H9 (cell line): ENCODE measurements around the gene SLC2A4RG. TPM values are rescaled to one million over a fixed set of nuclear protein-coding genes. Genes with fewer than 3 reads are reported as not detected.

Source experiments
- DNase-seq: peaks from one replicate; pipeline ENCODE4 v3.0.0-alpha.2; 2017
- H2AFZ ChIP-seq: one replicate; pipeline ENCODE4 v1.6.1; 2013; ENCODE audit warnings: mild to moderate bottlenecking, low read length, control low read depth, moderate library complexity
- H2AK5ac ChIP-seq: 2 replicates; pipeline ENCODE4 v1.6.1; 2013; ENCODE audit warnings: low read length, control low read depth, mixed read lengths; ENCODE audit not compliant: insufficient read length
- H2BK120ac ChIP-seq: one replicate; pipeline ENCODE4 v1.6.1; 2013; ENCODE audit warnings: low read depth, mild to moderate bottlenecking, low read length, control low read depth, inconsistent platforms; ENCODE audit not compliant: poor library complexity, severe bottlenecking
- H2BK12ac ChIP-seq: 2 replicates; pipeline ENCODE4 v1.6.1; 2013; ENCODE audit warnings: low read length, control low read depth, mixed read lengths, low read depth; ENCODE audit not compliant: insufficient read length
- H2BK15ac ChIP-seq: 2 replicates; pipeline ENCODE4 v1.6.1; 2013; ENCODE audit warnings: low read depth, low read length, control low read depth
- H2BK20ac ChIP-seq: one replicate; pipeline ENCODE4 v1.6.1; 2013; ENCODE audit warnings: low read depth, mild to moderate bottlenecking, low read length, control low read depth, inconsistent platforms; ENCODE audit not compliant: poor library complexity, severe bottlenecking
- H2BK5ac ChIP-seq: 2 replicates; pipeline ENCODE4 v1.6.1; 2013; ENCODE audit warnings: low read length, control low read depth, mixed read lengths; ENCODE audit not compliant: insufficient read length
- H3K14ac ChIP-seq: 2 replicates; pipeline ENCODE4 v1.6.1; 2013; ENCODE audit warnings: low read length, control low read depth; ENCODE audit not compliant: insufficient read depth
- H3K18ac ChIP-seq: 2 replicates; pipeline ENCODE4 v1.6.1; 2013; ENCODE audit warnings: low read depth, mild to moderate bottlenecking, mixed read lengths, low read length, control low read depth; ENCODE audit not compliant: insufficient read length
- H3K23ac ChIP-seq: 2 replicates; pipeline ENCODE4 v1.6.1; 2013; ENCODE audit warnings: low read length, control low read depth, mixed read lengths, low read depth; ENCODE audit not compliant: insufficient read length
- H3K23me2 ChIP-seq: 2 replicates; pipeline ENCODE4 v1.6.1; 2013; ENCODE audit warnings: low read depth, mild to moderate bottlenecking, mixed read lengths, low read length, control low read depth; ENCODE audit not compliant: insufficient read length, poor library complexity, severe bottlenecking
- H3K27ac ChIP-seq: 2 replicates; pipeline ENCODE4 v1.5.1; 2013; ENCODE audit warnings: low read length, control low read depth, mixed read lengths, low read depth; ENCODE audit not compliant: insufficient read length
- H3K27me3 ChIP-seq: 2 replicates; pipeline ENCODE4 v1.6.1; 2013; ENCODE audit warnings: low read length, control low read depth, inconsistent platforms; ENCODE audit not compliant: insufficient read depth
- H3K4ac ChIP-seq: 2 replicates; pipeline ENCODE4 v1.6.1; 2013; ENCODE audit warnings: low read depth, mild to moderate bottlenecking, control low read depth, inconsistent platforms, low read length, moderate library complexity
- H3K4me1 ChIP-seq: 2 replicates; pipeline ENCODE4 v1.6.1; 2013; ENCODE audit warnings: low read length, control low read depth, inconsistent platforms; ENCODE audit not compliant: insufficient read depth
- H3K4me2 ChIP-seq: 2 replicates; pipeline ENCODE4 v1.6.1; 2013; ENCODE audit warnings: low read length, control low read depth, mixed read lengths; ENCODE audit not compliant: insufficient read length, insufficient read depth
- H3K56ac ChIP-seq: 2 replicates; pipeline ENCODE4 v1.6.1; 2013; ENCODE audit warnings: low read depth, mild to moderate bottlenecking, mixed read lengths, low read length, control low read depth; ENCODE audit not compliant: insufficient read length
- H3K79me1 ChIP-seq: 2 replicates; pipeline ENCODE4 v1.6.1; 2013; ENCODE audit warnings: low read depth, mild to moderate bottlenecking, moderate library complexity, low read length, control low read depth, inconsistent platforms; ENCODE audit not compliant: insufficient read depth, poor library complexity, severe bottlenecking
- H3K79me2 ChIP-seq: 2 replicates; pipeline ENCODE4 v1.6.1; 2013; ENCODE audit warnings: low read length, control low read depth, inconsistent platforms; ENCODE audit not compliant: insufficient read depth
- H3K9ac ChIP-seq: 2 replicates; pipeline ENCODE4 v1.6.1; 2013; ENCODE audit warnings: low read length, control low read depth, mixed read lengths; ENCODE audit not compliant: insufficient read length; ENCODE audit errors: extremely low read depth
- H3K9me3 ChIP-seq: one replicate; pipeline ENCODE4 v1.6.1; 2013; ENCODE audit warnings: low read depth, low read length, inconsistent platforms; ENCODE audit not compliant: control insufficient read depth
- H3T11ph ChIP-seq: one replicate; pipeline ENCODE4 v1.6.1; 2013; ENCODE audit warnings: mild to moderate bottlenecking, low read length, control low read depth, inconsistent platforms
- H4K20me1 ChIP-seq: one replicate; pipeline ENCODE4 v1.6.1; 2013; ENCODE audit not compliant: control insufficient read depth, insufficient read length, insufficient read depth
- H4K5ac ChIP-seq: 2 replicates; pipeline ENCODE4 v1.6.1; 2013; ENCODE audit warnings: low read depth, mild to moderate bottlenecking, mixed read lengths, low read length, control low read depth; ENCODE audit not compliant: insufficient read length
- H4K8ac ChIP-seq: replicated peaks from 2 replicates; pipeline ENCODE4 v1.6.1; 2013; ENCODE audit warnings: low read length, control low read depth, mixed read lengths, low read depth; ENCODE audit not compliant: insufficient read length
- H4K91ac ChIP-seq: 2 replicates; pipeline ENCODE4 v1.6.1; 2013; ENCODE audit warnings: low read depth, mild to moderate bottlenecking, moderate library complexity, mixed read lengths, low read length, control low read depth; ENCODE audit not compliant: insufficient read length
- H3K27ac Mint-ChIP-seq, 3 experiments: 2 replicates in 2 of 3; 3 replicates in 1 of 3; pipeline ENCODE4 v1.8.0; 2020 to 2021; ENCODE audit warnings: mixed read lengths in 3 of 3, mild to moderate bottlenecking in 1 of 3, moderate library complexity in 1 of 3
- H3K27me3 Mint-ChIP-seq: 2 replicates; pipeline ENCODE4 v1.8.0; 2021; ENCODE audit warnings: low read depth, mild to moderate bottlenecking, moderate library complexity, mixed read lengths
- H3K36me3 Mint-ChIP-seq, 3 experiments: 2 replicates in 2 of 3; 3 replicates in 1 of 3; pipeline ENCODE4 v1.8.0; 2020 to 2021; ENCODE audit warnings: low read depth in 3 of 3, mixed read lengths in 3 of 3; ENCODE audit not compliant: insufficient read depth in 1 of 3
- H3K4me1 Mint-ChIP-seq, 2 experiments: 2 replicates each; pipeline ENCODE4 v1.8.0; 2020; ENCODE audit warnings: mixed read lengths in 2 of 2
- H3K4me3 Mint-ChIP-seq, 2 experiments: 2 replicates in 1 of 2; 3 replicates in 1 of 2; pipeline ENCODE4 v1.8.0; 2020 to 2021; ENCODE audit warnings: mild to moderate bottlenecking in 2 of 2, mixed read lengths in 2 of 2, moderate library complexity in 1 of 2
- H3K9me3 Mint-ChIP-seq, 2 experiments: 2 replicates in 1 of 2; 3 replicates in 1 of 2; pipeline ENCODE4 v1.8.0; 2020; ENCODE audit warnings: mild to moderate bottlenecking in 2 of 2, mixed read lengths in 2 of 2, moderate library complexity in 1 of 2
- WGBS: extraction: QIAGEN DNeasy Blood & Tissue Kit; methylation state at CpG from one replicate; pipeline ENCODE4 v1.1.7; 2013; ENCODE audit warnings: missing lambda C conversion rate, low lambda C conversion rate, mixed read lengths; ENCODE audit not compliant: insufficient read length; ENCODE audit errors: extremely low coverage; 5-methylcytosine and 5-hydroxymethylcytosine counted together
- total RNA-seq: library from RNA; stranded (reverse); gene quantifications from 2 replicates; pipeline ENCODE4 v1.2.1, GENCODE V29; 2021
- TF ChIP-seq, protein P1 (sequence below): fragments of 200-600 bp; sonication (generic); conservative IDR thresholded peaks from 3 replicates; pipeline ENCODE4 v1.8.0; 2021; ENCODE audit warnings: antibody characterized with exemption, mild to moderate bottlenecking

SLC2A4RG gene
- total RNA-seq, 1 experiment from 2014 or later, result 43.9 TPM

DNA sequence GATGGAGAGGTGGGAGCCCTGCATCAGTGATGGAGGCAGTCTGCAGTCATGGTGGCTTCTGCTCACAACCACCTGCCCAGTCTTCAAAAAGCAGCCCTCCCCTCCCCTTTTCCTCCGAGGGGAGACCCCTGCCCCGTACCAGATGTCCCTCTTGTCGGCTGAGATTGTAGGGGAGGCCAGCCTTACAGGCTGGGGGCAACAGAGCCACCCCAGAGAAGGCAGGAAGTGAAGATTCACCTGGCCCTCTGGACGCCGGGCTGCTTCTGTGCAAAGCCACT is 38.6 kb upstream of the SLC2A4RG start:
- Histone ChIP-seq H3K9me3 (no peaks in the 10 kb centered on the region), H3K18ac (no peak overlapping the region), H4K91ac (no peak overlapping the region), H3K4me1 (no peaks in the 10 kb centered on the region), H3K23ac (no peak overlapping the region), H2AK5ac (no peak overlapping the region), H3K79me2 (no peaks in the 10 kb centered on the region), H3T11ph (no peak overlapping the region), H2BK5ac (no peak overlapping the region), H3K27me3 (no peaks in the 10 kb centered on the region), H3K79me1 (no peaks in the 10 kb centered on the region), H3K23me2 (peaks cover 4% of the 10 kb centered on the region), H2BK20ac (no peak overlapping the region), H4K8ac (no peak overlapping the region), H3K14ac (no peak overlapping the region), H3K9ac (no peak overlapping the region), H2BK12ac (no peak overlapping the region), H2AFZ (no peak overlapping the region), H3K56ac (no peak overlapping the region), H2BK15ac (no peak overlapping the region), H3K27ac (no peak overlapping the region), H4K20me1 (no peaks in the 10 kb centered on the region), H3K4ac (no peak overlapping the region), H2BK120ac (no peak overlapping the region), H4K5ac (no peak overlapping the region), H3K4me2 (no peak overlapping the region)
- no peak overlapping the region for H3K4me3 Mint-ChIP-seq
- no CpG with 5 or more reads among the region's 5 CpGs for WGBS
- TF ChIP-seq, protein P1, sequence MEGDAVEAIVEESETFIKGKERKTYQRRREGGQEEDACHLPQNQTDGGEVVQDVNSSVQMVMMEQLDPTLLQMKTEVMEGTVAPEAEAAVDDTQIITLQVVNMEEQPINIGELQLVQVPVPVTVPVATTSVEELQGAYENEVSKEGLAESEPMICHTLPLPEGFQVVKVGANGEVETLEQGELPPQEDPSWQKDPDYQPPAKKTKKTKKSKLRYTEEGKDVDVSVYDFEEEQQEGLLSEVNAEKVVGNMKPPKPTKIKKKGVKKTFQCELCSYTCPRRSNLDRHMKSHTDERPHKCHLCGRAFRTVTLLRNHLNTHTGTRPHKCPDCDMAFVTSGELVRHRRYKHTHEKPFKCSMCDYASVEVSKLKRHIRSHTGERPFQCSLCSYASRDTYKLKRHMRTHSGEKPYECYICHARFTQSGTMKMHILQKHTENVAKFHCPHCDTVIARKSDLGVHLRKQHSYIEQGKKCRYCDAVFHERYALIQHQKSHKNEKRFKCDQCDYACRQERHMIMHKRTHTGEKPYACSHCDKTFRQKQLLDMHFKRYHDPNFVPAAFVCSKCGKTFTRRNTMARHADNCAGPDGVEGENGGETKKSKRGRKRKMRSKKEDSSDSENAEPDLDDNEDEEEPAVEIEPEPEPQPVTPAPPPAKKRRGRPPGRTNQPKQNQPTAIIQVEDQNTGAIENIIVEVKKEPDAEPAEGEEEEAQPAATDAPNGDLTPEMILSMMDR, result no peak
- H3K27ac Mint-ChIP-seq, result no peak overlapping the region; a peak in 1 of 7 replicates
- H3K27me3 Mint-ChIP-seq, result peaks cover 3% of the 10 kb centered on the region; the same call in 1 of the 2 replicates
- peaks cover 11 to 19% (median 16%) of the 10 kb centered on the region in 3 experiments; a peak in 5 of 7 replicates for H3K36me3 Mint-ChIP-seq
- DNase-seq, result no peak
- no peaks in the 10 kb centered on the region for H3K9me3 Mint-ChIP-seq
- H3K4me1 Mint-ChIP-seq, result peaks cover 2 to 9% of the 10 kb centered on the region in 2 experiments
